Suppressor macrophage (primary cell): ENCODE data around the gene UPF1.
"Not testable (repeated sequence)": the region's sequence is repeated elsewhere in the genome, so short reads cannot be mapped to it uniquely, and the experiment has no call there.

Experiments
- DNase-seq, 4 experiments: peaks; one replicate each; pipeline ENCODE4 v3.0.0-alpha.2; 2020 to 2022

The UPF1 gene

DNA sequence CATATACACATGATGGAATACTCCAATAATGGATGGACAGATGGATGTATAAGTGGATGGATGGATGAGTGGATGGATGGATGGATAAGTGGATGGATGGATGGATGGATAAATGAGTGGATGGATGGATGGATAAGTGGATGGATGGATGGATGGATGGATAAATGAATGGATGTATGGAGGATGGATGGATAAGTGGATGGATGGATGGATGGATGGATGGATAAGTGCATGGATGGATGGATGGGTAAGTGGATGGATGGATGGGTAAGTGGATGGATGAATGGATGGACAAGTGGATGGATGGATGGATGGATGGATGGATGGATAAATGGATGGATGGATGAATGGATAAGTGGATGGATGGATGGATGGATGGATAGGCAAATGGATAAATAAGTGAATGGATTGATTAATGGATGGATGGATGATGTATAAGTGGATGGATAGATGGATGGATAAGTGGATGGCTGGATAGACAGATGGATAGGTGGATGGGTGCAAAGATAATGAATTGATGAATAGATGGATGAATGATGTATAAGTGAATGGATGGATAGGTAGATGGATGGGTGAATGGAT is 32.3 kb upstream of the UPF1 start:
- DNase-seq: no peak

DNA sequence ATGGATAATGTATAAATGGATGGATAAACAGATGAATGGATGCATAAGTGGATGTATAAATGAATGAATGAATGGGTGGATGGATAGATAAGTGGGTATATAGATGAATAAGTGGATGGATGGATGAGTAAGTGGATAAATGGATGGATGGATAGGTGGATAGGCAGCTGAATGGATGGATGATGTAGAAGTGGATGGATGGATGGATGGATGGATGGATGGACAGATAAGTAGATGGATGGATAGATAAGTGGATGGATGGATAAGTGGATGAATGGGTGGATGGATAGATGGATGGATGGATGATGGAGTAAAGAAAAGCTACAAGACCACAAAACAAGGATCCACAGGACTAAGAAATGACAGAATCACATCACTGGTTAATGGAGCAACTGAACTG is 31.7 kb upstream of the UPF1 start:
- no peak for DNase-seq

- DNase-seq: no peak
Measured at GRCh38 chr19:18800636-18801035, 31.1 kb upstream of the UPF1 start.

DNA sequence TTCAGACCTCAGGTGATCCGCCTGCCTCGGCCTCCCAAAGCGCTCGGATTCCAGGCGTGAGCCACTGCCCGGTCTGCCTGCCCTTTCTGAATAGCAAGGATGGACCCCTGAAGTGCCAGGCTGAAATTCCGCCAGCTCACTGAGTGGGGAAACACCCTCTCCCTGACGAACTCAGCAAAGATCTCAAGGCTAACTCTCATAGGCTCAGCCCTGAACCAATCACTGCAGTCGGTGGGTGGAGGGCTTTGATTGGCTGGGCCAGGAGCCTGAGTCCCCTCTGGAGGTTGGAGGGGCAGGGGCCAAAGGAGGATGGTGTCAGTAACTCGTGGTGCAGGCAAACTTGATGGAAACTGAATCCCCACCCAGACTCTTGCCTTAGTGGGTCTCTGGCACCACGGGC is 29.4 kb upstream of the UPF1 start:
- DNase-seq: no peak

- no peak for DNase-seq
Measured at GRCh38 chr19:18803550-18804138, 28.1 kb upstream of the UPF1 start.

GRCh38 chr19:18804139-18804601 is 27.6 kb upstream of the UPF1 start:
- no peak for DNase-seq

DNA sequence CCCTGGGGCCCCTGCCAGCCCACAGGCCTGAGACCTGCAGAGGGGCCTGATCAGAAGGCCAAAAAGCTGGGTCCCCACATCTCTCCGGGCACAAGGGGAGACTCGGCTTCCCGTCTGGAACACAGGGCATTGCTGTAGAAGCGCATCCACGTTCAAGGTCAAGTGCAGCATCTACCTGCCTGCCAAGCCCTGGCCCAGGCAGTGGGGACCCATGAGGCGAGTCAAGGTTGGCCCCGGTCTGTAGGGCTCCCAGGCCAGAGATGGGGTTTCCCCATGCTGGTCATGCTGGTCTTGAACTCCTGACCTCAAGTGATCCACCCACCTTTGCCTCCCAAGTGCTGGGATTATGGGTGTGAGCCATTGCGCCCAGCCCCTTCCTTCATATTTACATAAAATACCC is 27.1 kb upstream of the UPF1 start:
- DNase-seq: no peak

GRCh38 chr19:18807861-18808331 is 23.9 kb upstream of the UPF1 start:
- no peak for DNase-seq

- peak; percentile 42 to 63 (median 56) for DNase-seq
Measured at GRCh38 chr19:18809149-18809868, 22.4 kb upstream of the UPF1 start.

- not testable (repeated sequence) for DNase-seq
Measured at GRCh38 chr19:18811638-18812037, 20.1 kb upstream of the UPF1 start.

- no peak for DNase-seq
Measured at GRCh38 chr19:18814063-18814462, 17.7 kb upstream of the UPF1 start.

- DNase-seq: no peak
Measured at GRCh38 chr19:18815673-18816072, 16.1 kb upstream of the UPF1 start.

GRCh38 chr19:18816645-18817044 is 15.1 kb upstream of the UPF1 start:
- not testable (repeated sequence) for DNase-seq

GRCh38 chr19:18817574-18817973 is 14.2 kb upstream of the UPF1 start:
- DNase-seq: no peak

- peak; percentile 48 to 62 (median 54) for DNase-seq
Measured at GRCh38 chr19:18828786-18829185, 3.0 kb upstream of the UPF1 start.

DNA sequence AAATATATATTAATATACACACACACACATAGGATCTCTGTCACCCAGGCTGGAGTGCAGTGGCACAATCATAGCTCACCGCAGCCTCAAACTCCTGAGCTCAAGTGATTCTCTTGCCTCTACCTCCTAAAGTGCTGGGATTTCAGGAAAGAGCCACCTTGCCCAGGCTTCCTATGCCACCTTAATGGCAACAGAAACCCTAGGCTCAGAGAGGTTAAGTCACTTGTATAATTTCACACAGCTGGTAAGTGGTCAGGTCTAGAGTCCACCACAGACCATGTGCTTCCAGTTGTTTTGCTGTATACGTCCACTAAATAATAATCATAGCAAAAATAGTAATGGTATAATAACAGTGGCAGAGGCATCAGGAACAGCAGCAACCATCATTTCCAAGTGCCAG is 1.3 kb upstream of the UPF1 start:
- no peak for DNase-seq

- DNase-seq: peak; percentile 32 to 61 (median 40)
Measured at GRCh38 chr19:18832306-18833140, 764 bp downstream of the UPF1 start.

- peak in 2 of 4 experiments; percentile 18 to 27 for DNase-seq
Measured at GRCh38 chr19:18833141-18833476, 1.4 kb downstream of the UPF1 start.

DNA sequence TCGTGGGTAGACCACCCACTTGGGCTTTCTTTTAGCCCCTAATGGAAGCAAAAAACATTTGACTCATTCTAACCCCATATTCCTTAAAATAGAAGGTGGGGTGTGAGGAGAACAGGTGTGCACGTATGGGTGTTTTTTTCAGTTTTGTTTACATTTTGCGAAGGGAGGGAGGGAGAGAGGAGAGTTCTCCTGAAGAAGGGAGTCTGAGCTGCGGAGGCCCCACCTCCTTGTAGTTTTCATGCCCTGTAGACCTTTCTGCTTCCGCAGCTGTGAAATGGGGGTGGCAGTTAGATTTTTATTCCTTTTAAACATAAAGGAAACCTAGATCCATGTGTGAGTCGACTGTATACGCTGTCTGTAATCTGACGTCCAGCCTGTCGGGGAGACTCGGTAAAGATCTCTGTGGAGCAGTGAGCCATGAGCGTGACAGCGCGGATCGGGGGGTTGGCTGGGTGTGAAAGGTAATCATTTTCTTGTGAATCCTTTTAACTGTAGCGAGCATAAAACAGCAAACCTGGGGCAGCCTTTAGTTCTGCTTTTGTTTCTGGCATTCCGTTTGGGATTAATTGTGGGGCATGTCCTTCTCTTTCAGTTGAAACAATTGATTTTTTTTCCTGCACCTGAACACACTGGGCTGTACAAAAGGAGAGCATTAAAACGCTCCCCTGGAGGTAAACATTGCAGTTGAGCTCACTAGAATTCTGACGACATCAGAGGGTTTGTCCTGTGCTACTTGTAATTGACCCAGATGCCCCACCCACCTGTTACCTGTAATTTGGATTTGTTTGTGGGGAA is 2.3 kb downstream of the UPF1 start:
- DNase-seq: no peak

DNA sequence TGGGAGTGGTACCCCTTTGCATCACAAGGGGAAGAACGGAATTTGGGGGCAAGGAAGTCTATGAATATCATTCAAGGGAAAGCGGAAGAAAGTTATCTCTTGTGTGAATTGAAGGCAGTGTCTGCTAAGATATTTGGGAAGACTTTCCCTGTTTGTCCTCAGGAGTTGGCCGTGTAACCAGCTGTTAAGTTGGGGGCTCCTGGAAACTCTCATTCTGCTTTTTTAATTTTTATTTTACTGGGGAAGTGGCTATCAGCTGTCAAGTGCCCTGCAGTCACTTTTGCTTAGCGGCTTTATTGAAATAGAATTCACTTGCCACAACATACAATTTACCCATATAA is 2.9 kb downstream of the UPF1 start:
- DNase-seq: no peak

- DNase-seq: no peak
Measured at GRCh38 chr19:18839465-18840287, 7.9 kb downstream of the UPF1 start.
